GM18868 (cell line): Measurements from ENCODE around the gene KRT7.
"Not testable (repeated sequence)": the region's sequence is repeated elsewhere in the genome, so short reads cannot be mapped to it uniquely, and the experiment has no call there.

Source experiments
- ATAC-seq: cut with Tn5 transposase; IDR thresholded peaks from one replicate; pipeline ENCODE4 v1.9.1; 2021; ENCODE audit warnings: mild to moderate bottlenecking, moderate library complexity; ENCODE audit not compliant: unreplicated experiment

The KRT7 gene

DNA sequence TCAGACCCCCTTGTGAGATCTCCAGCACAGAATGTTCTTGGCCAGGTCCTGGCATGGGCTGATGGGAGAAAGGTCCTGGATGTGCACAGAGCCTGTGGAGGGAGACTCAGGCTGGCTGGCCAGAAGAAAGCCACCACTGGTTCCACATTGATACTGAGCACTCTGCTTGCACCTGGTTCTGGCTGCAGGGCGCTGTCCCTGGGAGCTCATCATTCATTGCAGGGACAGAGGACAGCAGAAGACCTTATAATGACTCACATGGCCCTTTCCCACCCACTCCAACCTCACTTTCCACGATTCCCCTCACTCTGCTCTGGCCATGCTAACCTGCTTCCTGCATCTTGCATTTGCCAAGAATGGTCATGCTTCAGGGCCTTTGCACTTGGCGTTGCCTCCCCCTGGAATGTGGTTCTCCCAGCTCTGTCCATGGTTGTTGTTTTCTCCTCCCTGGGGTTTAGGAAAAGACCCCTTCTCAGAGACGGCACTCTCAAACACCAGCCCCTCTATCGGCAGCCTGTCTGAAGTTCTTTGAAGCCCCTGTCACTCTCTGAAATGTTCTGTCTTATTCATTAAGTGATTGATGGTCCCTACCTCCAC, 10.3 kb downstream of the KRT7 start:
- ATAC-seq, result no peak

DNA sequence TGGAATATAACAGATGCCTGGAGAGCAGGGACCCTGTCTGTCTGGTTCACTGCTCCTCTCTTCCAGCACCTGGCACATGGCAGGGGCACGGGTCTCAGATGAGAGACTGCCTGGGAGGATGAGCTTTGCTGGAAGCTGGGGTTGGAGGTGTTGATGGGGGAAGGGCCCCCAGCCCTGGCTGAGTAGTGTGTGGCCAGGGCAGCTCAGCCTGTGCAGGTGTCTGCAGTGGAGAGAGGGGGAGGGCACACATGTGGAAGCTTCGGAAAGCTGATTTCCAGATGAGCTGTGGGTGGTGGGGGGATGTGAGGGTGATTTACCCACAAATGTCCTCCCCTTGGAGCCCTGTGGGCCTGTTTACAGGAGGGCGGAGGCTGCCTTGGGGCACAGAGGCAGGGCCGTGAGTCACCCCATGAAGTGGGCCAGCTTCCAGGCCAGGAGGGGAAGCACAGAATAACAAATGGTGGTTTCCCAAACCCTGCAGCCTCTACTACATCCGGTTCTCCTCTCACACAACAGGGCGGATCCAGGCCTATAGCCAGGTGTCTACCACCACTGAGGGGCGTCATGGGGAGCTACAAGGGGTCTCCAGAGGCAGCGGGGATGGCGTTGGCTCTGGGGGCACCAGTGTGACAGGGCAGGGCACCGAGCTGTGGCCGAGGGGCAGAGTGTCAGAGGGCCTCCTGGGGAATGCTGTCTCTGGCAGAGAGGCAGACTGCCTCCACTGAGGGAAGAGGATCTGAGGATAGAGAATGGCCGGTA, 11.0 kb downstream of the KRT7 start:
- ATAC-seq, result peak; percentile 93

- no peak for ATAC-seq
Measured at GRCh38 chr12:52244615-52244994, 11.6 kb downstream of the KRT7 start.

GRCh38 chr12:52245259-52245961, 12.4 kb downstream of the KRT7 start:
- no peak for ATAC-seq

GRCh38 chr12:52245962-52246569, 13.0 kb downstream of the KRT7 start:
- ATAC-seq, result no peak

GRCh38 chr12:52246720-52247621, 13.9 kb downstream of the KRT7 start:
- ATAC-seq, result no peak

DNA sequence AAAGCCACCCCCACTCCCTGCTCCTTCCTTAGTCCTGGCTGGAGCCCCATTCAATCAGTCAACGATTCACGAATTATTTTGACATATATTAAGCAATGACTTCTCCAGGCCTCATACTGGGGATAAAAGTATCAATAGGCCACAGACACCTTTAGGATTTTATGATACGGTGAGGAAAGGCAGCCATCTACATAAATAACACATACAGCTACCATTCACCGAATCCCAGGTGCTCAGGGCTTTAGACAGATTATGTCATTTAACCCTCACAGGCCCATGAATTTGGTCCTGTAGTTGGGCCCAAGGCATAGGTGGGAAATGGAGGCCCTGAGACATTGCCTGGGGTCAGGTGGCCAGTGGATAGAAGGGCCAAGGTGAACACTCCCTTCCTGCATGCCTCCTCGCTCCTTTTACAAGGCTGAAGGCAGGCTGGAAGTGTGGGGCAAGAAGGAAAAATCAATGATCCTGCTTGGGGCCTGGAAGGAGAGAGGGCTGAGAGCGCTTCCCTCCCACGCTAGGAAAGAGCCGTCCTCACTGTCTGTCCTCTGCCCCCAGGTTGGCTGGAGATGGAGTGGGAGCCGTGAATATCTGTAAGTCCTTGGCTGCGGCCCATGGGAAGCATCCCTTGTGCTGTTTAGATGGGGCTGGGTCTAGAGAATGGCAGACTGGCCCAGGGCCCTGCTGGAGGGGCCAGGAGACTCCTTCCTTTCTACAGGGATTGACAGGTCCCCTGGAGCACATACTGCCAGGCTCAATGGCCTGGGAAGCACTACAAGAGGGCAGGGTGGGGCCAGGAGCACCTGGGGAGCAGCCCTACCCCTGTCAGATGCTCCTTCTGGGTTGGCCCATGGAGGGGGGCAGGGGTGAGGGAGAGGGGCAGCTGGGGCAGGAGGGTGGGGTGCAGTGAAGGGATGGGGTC, 14.8 kb downstream of the KRT7 start:
- ATAC-seq, result no peak

GRCh38 chr12:52248541-52249461, 15.8 kb downstream of the KRT7 start:
- no peak for ATAC-seq

DNA sequence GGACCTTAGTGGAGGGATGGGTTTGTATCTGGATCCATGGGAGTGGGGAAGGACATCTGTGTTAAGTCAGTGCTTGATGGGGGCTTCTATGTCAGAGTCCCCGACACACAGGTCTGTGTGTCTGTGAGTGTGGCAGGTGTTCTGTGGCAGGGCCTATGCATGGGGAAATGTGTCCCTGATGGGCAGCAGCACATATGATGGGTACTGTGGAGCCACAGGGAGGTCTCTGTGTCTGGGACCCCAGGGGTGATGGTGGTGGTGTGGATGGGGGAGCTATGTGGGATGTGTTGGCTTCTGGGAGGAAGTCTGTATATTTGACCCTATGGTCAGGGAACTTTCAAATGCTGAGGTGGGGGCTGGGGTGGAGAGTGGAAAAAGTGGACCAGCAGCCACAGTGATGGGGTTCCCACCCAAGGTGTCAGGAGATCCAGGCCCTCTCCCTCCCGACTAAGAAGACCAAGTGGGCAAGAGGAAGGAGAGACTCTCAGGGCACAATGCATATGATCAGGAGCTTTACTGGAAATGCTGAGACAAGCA, 16.5 kb downstream of the KRT7 start:
- no peak for ATAC-seq

DNA sequence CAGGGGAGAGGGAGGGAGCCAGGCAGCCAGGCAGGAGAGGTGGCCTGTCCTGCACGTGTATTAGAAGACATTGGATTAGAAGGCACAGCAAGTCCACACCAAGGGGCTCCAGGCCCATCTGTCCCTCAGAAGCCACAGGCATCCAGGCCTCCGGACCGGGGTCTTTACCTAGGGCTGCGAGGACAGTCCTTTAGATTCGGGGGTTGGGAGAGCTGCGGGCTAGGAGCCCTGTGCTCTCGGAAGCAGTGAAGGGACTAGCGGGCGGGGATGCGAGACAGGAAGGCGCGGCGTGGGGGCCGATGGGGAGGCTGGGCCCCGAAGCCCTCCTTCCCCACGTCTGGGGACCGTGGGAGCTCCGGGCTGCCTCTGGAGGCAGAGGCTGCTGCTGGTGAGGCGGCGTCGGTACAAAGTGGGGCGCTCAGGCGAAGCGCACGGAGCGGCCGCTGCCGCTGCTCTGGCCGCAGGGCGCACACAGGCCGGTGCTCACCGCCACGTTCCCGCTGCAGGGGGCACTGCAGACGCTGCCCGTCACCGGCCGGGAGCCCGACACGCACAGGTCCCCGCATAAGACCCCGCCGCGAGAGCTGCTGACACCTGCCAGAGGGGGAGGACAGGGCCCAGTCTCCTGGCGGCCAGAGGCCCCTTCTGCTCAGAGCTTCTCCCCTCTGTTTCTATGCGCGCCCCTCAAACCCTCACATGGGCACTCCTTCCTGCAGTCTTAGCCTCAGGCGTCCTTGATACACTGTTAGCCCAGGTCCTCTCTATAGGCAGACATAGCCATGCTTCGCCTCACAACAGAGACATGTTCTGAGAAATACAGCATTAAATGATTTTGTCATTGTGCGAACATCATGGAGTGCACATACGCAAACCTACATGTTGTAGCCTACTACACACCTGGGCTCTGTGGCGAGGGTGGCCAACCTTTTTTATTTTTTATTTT, 17.3 kb downstream of the KRT7 start:
- no peak for ATAC-seq

DNA sequence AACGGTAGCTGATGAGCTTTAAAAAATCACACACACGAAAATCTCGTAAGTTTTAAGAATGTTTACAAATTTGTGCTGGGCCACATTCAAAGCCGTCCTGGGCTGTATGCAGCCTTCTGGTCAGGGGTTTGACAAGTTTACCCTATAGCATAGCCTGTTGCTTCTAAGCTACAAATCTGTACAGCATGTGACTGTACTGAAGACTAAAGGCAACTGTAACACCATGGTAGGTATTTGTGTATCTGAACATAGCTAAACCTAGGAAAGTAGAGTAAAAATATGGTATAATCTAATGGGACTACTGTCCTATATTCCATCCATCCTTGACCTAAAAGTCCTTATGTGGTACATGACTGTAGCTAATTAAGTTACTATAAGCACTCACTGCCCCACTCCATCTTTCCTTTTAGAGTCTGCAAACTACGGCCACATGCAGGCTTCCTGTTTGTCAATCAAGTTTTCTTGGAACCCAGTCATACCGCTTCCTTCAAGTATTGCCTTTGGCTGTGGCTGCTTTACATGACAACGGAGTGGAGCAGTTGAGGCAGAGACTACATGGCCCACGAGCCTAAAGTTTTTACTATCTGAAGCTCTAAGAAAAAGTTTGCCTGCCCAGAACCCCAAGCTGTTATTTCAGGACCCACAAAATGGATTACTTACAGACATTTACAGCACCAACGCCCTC, 18.5 kb downstream of the KRT7 start:
- no peak for ATAC-seq

DNA sequence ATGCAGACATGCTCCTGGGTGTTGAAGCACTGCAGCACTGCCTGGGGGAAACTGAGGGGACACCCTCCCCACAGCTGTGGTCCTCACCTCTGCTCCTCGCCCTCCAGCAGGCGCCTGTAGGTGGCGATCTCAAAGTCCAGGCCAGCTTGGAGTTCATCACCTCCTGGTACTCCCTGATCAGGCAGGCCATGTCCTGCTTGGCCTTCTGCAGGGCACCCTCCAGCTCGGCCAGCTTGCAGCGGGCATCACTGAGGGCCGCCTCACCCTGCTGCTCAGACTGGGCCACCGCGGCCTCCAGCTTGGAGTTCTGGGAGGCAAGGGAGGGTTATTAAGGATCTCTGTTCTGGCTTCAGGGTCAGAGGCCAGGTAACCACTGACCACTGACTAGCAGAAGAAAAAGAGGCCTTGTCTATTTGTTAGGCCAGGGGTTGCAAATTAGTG, 19.2 kb downstream of the KRT7 start:
- ATAC-seq, result not testable (repeated sequence)

DNA sequence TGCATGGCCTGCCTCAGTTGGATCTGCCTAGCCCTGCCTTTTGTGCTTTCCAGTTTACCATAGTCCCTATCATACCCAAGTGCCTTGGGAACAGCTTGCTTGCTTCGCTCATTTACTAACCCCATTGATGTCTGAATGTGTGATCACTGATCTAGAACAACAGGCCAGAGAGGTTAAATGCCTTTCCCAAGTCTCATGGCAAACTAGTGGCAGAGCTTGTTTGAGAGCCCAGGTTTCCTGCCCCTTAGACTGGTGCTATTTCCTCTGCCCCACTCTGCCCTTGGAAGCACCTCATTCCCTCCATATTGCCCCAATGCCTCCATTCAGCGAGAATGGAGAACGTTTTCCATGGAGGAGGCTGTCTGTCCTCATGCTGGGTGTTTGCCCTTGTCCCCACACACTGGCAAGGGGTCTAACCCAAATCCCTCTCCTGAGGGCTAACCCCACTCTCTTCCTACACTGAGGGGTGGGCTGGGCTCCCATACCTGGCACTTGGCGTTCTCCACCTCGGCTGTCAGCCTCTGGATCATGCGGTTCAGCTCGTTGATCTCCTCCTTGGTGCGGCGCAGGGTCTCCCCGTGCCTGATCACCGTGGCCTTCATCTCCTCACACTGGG, 19.8 kb downstream of the KRT7 start:
- ATAC-seq, result no peak

GRCh38 chr12:52253391-52254179, 20.5 kb downstream of the KRT7 start:
- ATAC-seq, result no peak
